ENCODE results near the gene TLE5. TPM values are rescaled to one million over a fixed set of nuclear protein-coding genes. Genes with fewer than 3 reads are reported as not detected.

Gene TLE5
- polyA plus RNA-seq, 1 experiment: 579 TPM

GRCh38 chr19:3102239-3103140 is 40.2 kb upstream of the TLE5 start:
- ChIA-PET POLR2A (no interaction called here), CTCF (interaction anchor here (1.9 to 2.3 kb wide), 2 partner anchors 12 to 27 kb away, joined by 6 to 9 read pairs; no protein-coding TSS in a partner anchor)
- Histone ChIP-seq H3K4me3 (ENCODE audit: low read depth, low read length) (no peak overlapping the region), H3K27me3 (ENCODE audit: control insufficient read depth, insufficient read depth, low read length) (no peaks in the 10 kb centered on the region), H3K36me3 (ENCODE audit: control insufficient read depth, insufficient read depth, low read length) (no peaks in the 10 kb centered on the region)
- DNase-seq (ENCODE audit: low read depth): no peak
- no peak for TF ChIP-seq CTCF (IDR thresholded peaks at IDR 0.05; ENCODE audit: insufficient read depth, low read depth, low read length)

- no peak overlapping the region for H3K4me3 ChIP-seq (ENCODE audit: low read depth, low read length)
- DNase-seq (ENCODE audit: low read depth): no peak
- ChIA-PET POLR2A (interaction anchor here (0.5 kb wide), 1 partner anchor 13 kb away, joined by 11 read pairs; no protein-coding TSS in a partner anchor), CTCF (interaction anchor here (0.8 to 2.3 kb wide), 2 partner anchors 26 to 150 kb away, joined by 3 to 6 read pairs; no protein-coding TSS in a partner anchor)
- H3K36me3 ChIP-seq (ENCODE audit: control insufficient read depth, insufficient read depth, low read length): no peaks in the 10 kb centered on the region
- no peaks in the 10 kb centered on the region for H3K27me3 ChIP-seq (ENCODE audit: control insufficient read depth, insufficient read depth, low read length)
- no peak for TF ChIP-seq CTCF (IDR thresholded peaks at IDR 0.05; ENCODE audit: insufficient read depth, low read depth, low read length)
Measured at GRCh38 chr19:3100747-3101730, 38.7 kb upstream of the TLE5 start.

- H3K27me3 ChIP-seq (ENCODE audit: control insufficient read depth, insufficient read depth, low read length): no peaks in the 10 kb centered on the region
- POLR2A ChIA-PET: no interaction called here
Measured at GRCh38 chr19:3100331-3100730, 38.0 kb upstream of the TLE5 start.

GRCh38 chr19:3099347-3100145 is 37.3 kb upstream of the TLE5 start:
- no peak overlapping the region for H3K4me3 ChIP-seq (ENCODE audit: low read depth, low read length)
- H3K27me3 ChIP-seq (ENCODE audit: control insufficient read depth, insufficient read depth, low read length): no peaks in the 10 kb centered on the region
- H3K36me3 ChIP-seq (ENCODE audit: control insufficient read depth, insufficient read depth, low read length): no peaks in the 10 kb centered on the region
- ChIA-PET CTCF (interaction anchor here (1.0 to 6.4 kb wide), 5 partner anchors 9 to 64 kb away, joined by 3 to 55 read pairs (median 6); no protein-coding TSS in a partner anchor), POLR2A (no interaction called here)
- DNase-seq (ENCODE audit: low read depth): no peak
- no peak for TF ChIP-seq CTCF (IDR thresholded peaks at IDR 0.05; ENCODE audit: insufficient read depth, low read depth, low read length)

More at GRCh38 chr19:3100331-3100730, 38.0 kb upstream of the TLE5 start:
- no peak for TF ChIP-seq CTCF (IDR thresholded peaks at IDR 0.05; ENCODE audit: insufficient read depth, low read depth, low read length)
- no peak for DNase-seq (ENCODE audit: low read depth)
- CTCF ChIA-PET: interaction anchor here (2.3 to 6.4 kb wide), 2 partner anchors 8 to 25 kb away, joined by 6 to 55 read pairs; no protein-coding TSS in a partner anchor
- H3K4me3 ChIP-seq (ENCODE audit: low read depth, low read length): no peak overlapping the region
- H3K36me3 ChIP-seq (ENCODE audit: control insufficient read depth, insufficient read depth, low read length): no peaks in the 10 kb centered on the region
